NCI-H1105 treated with DMSO at 0.1 percent for 48 hours (cell line): ENCODE results near the gene CIPC.

Experiments
- DNase-seq: peaks from one replicate; lab custom pipeline; 2025; lab: John Stamatoyannopoulos, UW

CIPC gene

DNA sequence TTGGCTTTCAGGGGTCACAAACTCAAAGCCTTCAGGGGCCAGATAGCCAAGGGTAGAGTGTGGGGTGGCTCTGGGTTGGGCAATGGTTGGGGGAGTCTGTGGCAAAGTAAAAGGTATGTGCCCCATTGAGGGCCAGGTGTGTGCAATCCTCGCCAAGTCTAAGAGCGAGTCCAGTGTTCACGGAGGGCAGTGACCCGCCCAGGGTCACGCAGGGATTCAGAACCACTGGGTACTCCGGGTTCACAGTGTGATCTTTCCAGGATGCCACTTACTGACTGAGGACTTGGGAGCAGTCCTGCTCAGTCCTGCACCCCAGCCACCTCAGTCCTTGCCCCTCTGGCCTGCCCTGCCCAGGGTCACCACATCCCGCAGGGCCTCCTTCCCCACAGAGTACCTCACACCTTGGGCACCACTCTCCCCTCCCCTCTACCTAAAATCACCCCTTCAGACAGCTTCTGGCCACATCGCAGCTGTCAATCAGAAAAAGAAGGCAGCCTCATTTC is 27.8 kb downstream of the CIPC start:
- no peak for DNase-seq

- no peak for DNase-seq
These were observed 28.5 kb downstream of the CIPC start for GRCh38 chr14:77126461-77126990.

GRCh38 chr14:77128414-77128891 is 30.4 kb downstream of the CIPC start:
- peak; percentile 57 for DNase-seq

DNA sequence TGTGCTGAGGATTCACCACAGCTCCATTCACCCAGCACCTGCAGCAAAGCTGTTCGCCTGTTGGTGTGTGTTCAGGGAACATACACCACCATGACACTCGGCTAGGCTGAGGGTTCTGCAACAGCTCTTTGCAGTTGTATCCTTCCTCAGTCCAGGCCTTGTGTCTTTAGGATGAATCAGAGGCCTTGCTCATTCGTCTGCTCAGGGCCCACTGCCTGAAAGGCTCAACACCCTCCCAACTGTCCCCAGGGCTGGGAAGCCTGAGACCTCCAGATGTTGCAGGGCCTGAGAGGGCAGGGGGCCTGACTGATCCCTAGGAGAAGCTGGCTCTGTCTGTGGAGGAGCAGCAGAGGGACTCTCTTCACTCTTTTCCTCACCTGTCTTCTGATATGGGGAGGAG is 32.3 kb downstream of the CIPC start:
- no peak for DNase-seq

- no peak for DNase-seq
These were observed 33.1 kb downstream of the CIPC start for GRCh38 chr14:77131206-77131605.

- no peak for DNase-seq
These were observed 33.9 kb downstream of the CIPC start for GRCh38 chr14:77131871-77132486.

DNA sequence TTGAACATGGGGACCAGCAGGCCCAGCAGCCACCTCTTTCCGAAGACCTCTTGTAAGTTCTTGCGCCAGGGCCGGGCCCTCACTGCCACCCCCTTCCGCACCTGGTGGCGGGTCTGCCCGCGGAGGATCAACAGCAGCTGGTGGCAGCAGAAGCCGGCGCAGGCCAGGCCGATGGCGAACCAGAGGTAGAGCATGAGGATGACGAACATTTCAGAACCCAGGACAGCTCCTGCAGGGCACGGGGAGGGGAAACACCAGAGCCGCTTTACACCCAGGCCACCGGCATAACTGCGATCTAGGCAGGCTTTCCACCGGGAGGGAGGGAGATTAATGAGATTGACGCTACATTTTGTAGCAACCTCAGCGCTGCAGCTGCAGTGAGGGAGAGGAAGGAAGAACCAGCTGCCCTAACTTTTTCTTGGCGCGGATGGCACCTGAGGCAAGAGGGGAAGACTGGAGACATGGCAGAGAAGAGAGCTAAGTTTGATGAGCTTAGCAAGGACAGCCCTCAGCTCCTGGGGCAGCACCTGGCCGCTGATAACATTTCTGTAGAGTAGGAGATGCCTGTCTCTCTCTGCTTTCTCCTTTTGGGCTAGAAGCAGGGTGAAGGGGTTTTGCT is 35.8 kb downstream of the CIPC start:
- no peak for DNase-seq

DNA sequence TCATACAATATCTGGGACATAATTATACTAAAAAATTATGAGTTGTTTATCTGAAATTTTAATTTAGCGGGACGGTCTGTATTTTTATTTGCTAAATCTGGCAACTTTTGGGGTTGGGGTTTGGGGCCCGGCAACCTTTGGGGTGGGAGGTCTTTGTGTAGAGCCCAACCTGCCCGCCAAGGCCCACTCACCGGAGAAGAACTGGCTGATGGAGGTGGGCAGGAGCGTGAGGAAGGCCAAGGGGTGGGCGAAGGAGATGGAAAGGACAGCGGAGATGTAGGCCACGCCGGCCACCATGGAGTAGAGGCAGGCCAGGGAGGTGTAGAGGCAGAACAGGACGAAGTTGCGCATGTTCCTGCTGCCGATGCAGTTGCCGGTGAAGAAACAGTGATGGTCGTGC is 41.0 kb downstream of the CIPC start:
- no peak for DNase-seq

DNA sequence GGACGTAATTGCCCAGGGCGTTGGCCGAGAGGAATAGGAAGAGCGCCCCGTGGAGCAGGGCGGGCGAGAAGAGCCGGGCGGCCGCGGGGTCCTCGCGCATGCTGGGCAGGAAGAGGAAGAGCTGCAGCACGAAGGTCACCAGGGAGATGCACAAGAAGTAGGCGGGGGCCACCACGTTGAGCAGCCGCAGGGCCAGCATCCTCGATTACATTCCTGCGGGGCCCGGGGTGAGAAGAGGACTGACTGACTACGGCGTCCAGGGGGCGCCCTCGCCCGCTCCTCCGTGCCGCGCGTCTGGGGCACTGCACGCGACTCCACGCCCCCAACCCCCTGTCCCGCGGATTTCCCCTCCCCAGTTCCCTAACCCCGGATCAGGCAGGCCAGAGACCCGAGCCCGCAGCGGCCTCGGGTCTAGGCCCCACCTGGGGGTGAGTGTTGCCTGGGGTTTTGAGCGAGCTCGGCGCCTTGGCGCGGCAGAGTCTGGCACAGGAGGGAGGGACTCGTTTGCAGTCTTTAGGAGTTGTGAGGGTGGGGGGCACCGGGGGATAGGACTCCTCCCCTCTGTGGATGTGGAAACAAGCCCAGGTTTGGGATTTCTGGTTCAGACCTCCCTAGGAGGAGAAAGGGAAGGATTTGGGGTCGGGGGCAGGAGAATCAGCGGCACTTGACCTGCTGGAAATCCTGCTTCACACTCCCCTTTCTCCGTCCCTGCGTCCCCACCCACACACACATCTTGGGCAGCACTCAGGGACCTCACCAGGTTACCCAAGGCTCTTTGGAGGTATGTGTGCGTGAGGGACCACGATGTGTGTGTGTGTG is 41.7 kb downstream of the CIPC start:
- DNase-seq: peak; percentile 67

DNA sequence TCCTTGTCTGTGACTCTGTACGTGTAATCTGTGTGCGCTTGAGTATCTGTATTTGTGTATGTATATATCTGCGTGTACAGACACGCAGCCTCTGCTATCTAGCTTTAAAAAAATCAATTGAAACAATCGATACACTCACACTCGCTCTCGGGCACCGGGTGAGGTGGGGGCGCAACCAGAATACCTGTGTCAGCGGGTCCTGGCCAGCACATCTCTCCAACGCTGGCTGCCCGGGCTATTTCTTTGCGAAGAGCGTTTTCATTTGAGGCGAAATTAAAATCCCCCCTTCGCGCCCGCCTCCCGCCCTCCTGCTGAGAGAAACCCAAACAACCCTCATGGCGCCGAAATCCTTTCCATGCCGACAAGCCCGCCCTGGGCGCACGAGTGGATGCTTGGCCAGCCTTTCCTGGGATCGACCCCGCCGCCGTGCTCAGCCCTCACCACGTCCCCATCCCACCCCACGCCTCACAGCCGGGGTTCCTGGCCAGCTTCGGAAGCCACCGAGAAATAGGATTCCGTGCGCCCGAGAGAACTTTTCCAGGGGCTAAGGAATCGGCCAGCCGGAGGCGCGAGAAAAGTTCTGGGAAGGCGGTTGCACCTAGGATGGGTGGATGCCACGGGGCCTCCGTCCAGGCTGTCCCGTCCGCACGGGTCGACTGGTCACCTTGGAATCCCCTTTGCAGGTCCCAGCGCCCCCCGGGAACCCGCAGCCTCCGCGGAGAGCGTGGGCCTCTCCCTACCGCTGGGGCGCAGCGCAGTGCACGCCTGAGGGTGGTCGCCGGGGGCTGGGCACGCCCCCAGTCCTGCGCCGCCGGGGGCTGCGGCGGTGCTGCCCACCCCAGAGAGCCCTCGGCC is 42.5 kb downstream of the CIPC start:
- DNase-seq: peak; percentile 54

- DNase-seq: peak; percentile 66
These were observed 43.4 kb downstream of the CIPC start, which contains the start of gene ZDHHC22 for GRCh38 chr14:77141214-77142004. TSS of gene ZDHHC22 (minus strand) at chr14:77141791. CDS start at chr14:77139738, 2,053 bp downstream.

DNA sequence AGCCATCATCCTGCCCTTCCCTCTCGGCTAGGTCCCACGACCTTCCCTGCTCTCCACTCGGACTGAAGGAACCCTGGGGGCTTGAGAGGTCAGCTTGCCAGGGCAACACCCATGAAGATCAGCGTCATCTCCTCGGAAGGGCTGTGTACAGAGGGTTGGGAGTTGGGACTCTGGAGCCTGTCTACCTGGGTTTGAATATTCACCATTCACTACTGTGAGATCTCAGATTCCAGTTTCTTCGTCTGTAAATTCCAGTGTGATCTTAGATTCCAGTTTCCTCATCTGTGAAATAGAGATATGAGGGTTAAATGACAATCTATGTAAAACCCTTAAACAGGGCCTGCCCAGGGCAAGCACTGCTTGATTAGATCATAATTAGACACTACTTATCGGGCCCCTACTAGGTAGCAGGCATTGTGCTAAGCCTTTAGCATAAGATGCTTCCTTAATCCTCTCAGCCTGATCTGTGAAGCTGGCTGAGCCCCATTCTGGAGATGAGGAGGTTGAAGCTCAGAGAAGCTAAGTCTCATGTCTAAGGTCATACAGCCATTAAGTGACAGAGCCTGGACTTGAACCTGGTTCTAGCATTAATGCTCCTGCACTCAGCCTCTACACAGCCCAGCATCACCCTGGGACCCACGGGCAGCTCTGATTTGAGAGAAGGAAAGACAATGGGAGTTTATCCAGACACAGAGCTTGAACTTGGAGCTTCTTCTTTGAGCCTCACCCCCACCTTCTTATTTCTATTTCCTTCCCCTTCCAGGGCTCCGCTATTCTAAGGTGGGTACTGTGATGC is 44.1 kb downstream of the CIPC start:
- no peak for DNase-seq

- DNase-seq: no peak
These were observed 45.0 kb downstream of the CIPC start for GRCh38 chr14:77143071-77143470.

DNA sequence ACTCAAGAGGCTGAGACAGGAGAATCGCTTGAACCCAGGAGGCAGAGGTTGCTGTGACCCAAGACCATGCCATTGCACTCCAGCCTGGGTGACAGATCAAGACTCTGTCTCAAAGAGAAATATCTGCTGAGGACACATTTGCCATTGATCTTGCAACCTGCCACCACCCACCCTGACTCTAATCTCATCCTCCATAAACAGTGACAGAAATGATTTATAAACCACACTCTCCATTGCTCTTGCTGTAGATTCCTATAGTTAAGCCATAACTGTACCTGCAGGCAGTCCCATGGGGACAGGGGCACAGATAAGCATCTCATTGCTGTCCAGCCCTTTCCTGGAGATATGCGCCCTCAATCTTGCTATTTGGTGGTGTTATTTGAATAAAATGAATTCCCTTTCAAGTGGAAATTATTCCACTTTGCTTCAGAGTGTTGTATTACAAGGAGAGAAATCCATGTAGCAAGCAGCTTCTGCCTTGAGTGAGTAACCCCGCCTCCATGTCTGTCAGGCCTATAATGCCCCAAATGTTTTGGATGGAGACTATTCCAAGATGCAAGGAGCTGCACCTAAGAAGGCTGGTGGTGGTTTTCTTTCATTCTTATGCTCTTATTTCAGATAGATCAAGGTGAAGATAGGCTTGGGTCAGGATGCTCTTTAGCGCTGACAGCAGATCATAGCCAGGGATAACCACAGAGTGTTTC is 46.5 kb downstream of the CIPC start:
- no peak for DNase-seq

DNA sequence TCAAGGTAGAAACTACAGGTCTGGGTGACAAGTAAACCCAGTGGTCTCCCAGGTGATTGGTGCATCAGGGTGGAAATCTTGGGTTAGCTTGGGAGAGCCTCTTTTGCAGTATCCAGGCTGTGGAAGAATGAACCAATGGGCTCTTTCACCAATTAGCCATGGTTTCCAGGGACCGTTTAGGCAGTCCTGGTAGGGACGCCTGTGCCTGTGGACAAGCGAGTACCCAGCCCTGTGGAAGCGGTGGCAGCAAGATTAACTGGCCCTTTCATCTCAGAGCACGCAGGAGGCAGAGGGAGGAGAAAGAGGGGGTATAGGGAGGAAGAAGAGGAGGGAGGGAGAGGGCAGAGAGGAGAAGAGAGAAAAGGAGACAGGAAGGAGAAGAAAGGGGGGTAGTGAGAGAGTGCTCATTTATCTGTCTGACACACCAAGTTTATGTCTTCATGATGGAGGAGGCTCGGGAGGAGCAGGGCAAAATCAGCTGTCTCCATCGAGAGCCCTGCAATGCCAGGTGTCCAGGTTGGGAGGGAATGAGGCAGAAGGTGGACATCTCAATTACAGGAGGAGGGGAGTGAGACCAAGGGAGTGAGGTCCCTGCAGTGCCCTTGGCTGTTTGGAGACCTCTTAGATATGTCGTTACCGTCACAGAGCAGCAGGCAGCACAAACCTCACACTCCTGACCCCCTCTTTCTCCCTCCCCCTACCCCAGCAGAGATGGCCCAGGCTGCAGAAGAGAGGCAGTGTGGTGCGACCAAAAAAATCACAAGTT is 48.1 kb downstream of the CIPC start:
- no peak for DNase-seq

DNA sequence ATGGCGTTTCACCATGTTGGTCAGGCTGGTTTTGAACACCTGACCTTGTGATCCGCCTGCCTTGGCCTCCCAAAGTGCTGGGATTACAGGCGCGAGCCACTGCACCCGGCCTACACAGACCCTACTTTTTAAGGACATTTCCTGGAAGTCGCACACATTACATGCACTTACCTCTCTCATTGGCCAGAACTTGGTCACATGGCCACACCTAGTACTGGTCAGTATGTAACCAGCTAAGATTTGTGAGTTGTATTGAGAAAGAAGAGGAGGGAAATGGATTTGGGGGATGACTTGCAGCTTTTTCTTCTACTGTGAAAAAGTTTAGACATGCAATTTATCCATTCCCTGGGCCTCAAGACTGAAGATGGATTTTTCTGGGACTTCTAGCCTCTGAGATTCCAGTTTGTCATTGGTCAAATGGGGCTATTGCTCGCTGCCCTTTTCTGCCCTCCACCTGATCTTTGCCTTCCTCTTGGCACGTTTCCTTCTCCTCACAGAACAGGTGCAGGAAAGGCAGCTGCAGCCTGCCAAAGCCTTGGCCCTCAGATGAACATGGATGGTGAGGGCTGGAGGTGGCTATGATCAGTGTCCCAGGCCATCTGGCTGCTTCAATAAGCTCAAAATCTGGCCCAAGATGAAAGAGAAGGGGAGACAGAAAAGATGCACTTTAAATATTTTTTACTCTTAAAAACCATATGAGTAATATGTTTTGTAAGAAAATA is 50.6 kb downstream of the CIPC start:
- peak; percentile 4 for DNase-seq

GRCh38 chr14:77151245-77151644 is 53.2 kb downstream of the CIPC start:
- peak; percentile 59 for DNase-seq
